Heart left ventricle (tissue), 13 donors: ENCODE measurements around the gene GZF1.

ENCODE experiments used
- POLR2A ChIP-seq, 2 donors: fragments of 450-650 bp; IDR thresholded peaks; one replicate each; pipeline ENCODE4 v1.6.1; 2017; ENCODE audit warnings: antibody characterized with exemption in 2 of 2, mild to moderate bottlenecking in 2 of 2, moderate library complexity in 2 of 2
- TF ChIP-seq, protein P1 (sequence below), 12 donors: fragments of 200-600 bp; sonication (generic) in 4 of 12; IDR thresholded peaks; one replicate each; pipeline versions ENCODE4 v1.5.0 to v1.8.0; 2018 to 2022; ENCODE audit warnings: antibody characterized with exemption in 12 of 12, mild to moderate bottlenecking in 5 of 12
- donor health status: ischemic (EF 13 %, LVEDD 7.1; RV severe dilation, severe dysfunction).
- donor health status: DM: no; HTN: yes; CAD: no.
- donor health status: DM: no; HTN: no; CAD: no.
- donor health status: ischemic (EF 25% LVEDD 6.9; RV normal size, moderate dysfunction).
- donor health status: ischemic (EF 25% LVEDD 5.7; RV mildly dilated, moderate dysfunction).
- donor health status: ischemic (EF 35%, LVEDD 5.7; RV mildly dilated, moderate dysfunction).
- donor health status: nonischemic (EF 11% LVEDD 7.7; RV severe dilation, severe dysfunction).
- donor health status: DM: yes; HTN: yes; CAD: no.
- donor health status: PGD.
- donor health status: ischemic (EF 29% LVEDD 5.4; RV normal size, mild dysfunction).
- donor health status: nonischemic (EF 23%, LVEDD 6.1; RV moderate dilation, normal function).

- TF ChIP-seq, protein P1, sequence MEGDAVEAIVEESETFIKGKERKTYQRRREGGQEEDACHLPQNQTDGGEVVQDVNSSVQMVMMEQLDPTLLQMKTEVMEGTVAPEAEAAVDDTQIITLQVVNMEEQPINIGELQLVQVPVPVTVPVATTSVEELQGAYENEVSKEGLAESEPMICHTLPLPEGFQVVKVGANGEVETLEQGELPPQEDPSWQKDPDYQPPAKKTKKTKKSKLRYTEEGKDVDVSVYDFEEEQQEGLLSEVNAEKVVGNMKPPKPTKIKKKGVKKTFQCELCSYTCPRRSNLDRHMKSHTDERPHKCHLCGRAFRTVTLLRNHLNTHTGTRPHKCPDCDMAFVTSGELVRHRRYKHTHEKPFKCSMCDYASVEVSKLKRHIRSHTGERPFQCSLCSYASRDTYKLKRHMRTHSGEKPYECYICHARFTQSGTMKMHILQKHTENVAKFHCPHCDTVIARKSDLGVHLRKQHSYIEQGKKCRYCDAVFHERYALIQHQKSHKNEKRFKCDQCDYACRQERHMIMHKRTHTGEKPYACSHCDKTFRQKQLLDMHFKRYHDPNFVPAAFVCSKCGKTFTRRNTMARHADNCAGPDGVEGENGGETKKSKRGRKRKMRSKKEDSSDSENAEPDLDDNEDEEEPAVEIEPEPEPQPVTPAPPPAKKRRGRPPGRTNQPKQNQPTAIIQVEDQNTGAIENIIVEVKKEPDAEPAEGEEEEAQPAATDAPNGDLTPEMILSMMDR (IDR thresholded peaks at IDR 0.05) = no peak
- no peak for TF ChIP-seq POLR2A (IDR thresholded peaks at IDR 0.05)
Observed at GRCh38 chr20:23381876-23382275, 19.9 kb downstream of the GZF1 start.
